ENCODE results near the gene TEX9. TPM values are rescaled to one million over a fixed set of nuclear protein-coding genes. Genes with fewer than 3 reads are reported as not detected.

The TEX9 gene
- total RNA-seq, 4 donors from 2014 or later = 1.8 to 19.2 (median 5.6) TPM

- Histone ChIP-seq H3K9me3 (peaks cover 0 to 6% of the 10 kb centered on the region in 2 donors), H3K36me3 (no peaks in the 10 kb centered on the region), H3K27ac (no peak overlapping the region), H3K27me3 (no peaks in the 10 kb centered on the region), H3K4me3 (no peak overlapping the region), H3K4me1 (peaks cover 0 to 6% (median 3%) of the 10 kb centered on the region in 4 donors)
- in situ Hi-C loops (cut with MboI; ENCODE audit: low pct_ligation_motif_present in 1 of 4, low pct_unique_long_range_greater_than_20kb in 1 of 4, low sequenced_read_pairs in 3 of 4) (no loop called here), intact Hi-C loops (cut with DNase I; ENCODE audit: low total_unique reads) (no loop called here)
- 73 to 84% methylated on average over 2 of the region's 2 CpGs for WGBS, 2 donors (ENCODE audit: low coverage in 1 of 2)
- DNase-seq = no peak
- TF ChIP-seq POLR2AphosphoS5 (IDR thresholded peaks at IDR 0.05) (no peak), POLR2A (IDR thresholded peaks at IDR 0.05) (no peak)
- TF ChIP-seq, protein P1, sequence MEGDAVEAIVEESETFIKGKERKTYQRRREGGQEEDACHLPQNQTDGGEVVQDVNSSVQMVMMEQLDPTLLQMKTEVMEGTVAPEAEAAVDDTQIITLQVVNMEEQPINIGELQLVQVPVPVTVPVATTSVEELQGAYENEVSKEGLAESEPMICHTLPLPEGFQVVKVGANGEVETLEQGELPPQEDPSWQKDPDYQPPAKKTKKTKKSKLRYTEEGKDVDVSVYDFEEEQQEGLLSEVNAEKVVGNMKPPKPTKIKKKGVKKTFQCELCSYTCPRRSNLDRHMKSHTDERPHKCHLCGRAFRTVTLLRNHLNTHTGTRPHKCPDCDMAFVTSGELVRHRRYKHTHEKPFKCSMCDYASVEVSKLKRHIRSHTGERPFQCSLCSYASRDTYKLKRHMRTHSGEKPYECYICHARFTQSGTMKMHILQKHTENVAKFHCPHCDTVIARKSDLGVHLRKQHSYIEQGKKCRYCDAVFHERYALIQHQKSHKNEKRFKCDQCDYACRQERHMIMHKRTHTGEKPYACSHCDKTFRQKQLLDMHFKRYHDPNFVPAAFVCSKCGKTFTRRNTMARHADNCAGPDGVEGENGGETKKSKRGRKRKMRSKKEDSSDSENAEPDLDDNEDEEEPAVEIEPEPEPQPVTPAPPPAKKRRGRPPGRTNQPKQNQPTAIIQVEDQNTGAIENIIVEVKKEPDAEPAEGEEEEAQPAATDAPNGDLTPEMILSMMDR (IDR thresholded peaks at IDR 0.05) = no peak
These were observed 42.8 kb upstream of the TEX9 start for GRCh38 chr15:56322444-56322843.

DNA sequence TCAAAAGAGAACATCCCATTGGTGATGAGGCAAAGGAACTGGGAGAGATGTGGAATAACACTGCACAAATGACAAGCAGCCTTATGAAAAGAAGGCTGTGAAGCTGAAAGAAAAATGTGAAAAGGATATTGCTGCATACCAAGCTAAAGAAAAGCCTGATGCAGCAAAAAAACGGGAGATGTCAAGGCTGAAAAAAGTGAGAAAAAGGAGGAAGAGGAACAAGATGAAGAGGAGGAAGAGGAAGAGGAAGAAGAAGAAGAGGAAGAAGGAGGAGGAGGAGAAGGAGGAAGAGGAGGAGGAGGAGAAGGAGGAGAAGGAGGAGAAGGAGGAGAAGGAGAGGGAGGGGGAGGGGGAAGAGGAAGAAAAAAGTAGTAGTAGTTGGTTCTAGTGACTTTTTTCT, 41.8 kb upstream of the TEX9 start:
- Histone ChIP-seq H3K9me3 (no peaks in the 10 kb centered on the region), H3K4me1 (peaks cover 0 to 6% (median 3%) of the 10 kb centered on the region in 4 donors), H3K27me3 (no peaks in the 10 kb centered on the region), H3K36me3 (no peaks in the 10 kb centered on the region), H3K4me3 (no peak overlapping the region), H3K27ac (no peak overlapping the region)
- intact Hi-C loops (cut with DNase I; ENCODE audit: low total_unique reads) (no loop called here), in situ Hi-C loops (cut with MboI; ENCODE audit: low pct_ligation_motif_present in 1 of 4, low pct_unique_long_range_greater_than_20kb in 1 of 4, low sequenced_read_pairs in 3 of 4) (no loop called here)
- WGBS, 2 donors (ENCODE audit: low coverage in 1 of 2) = 11 to 61% methylated on average over 1 of the region's 1 CpG
- TF ChIP-seq, protein P1 (IDR thresholded peaks at IDR 0.05) = no peak
- TF ChIP-seq POLR2AphosphoS5 (IDR thresholded peaks at IDR 0.05) (no peak), POLR2A (IDR thresholded peaks at IDR 0.05) (no peak)
- DNase-seq = no peak

- H3K4me3 ChIP-seq = no peak overlapping the region
- H3K9me3 ChIP-seq = no peaks in the 10 kb centered on the region
- 68 to 79% methylated on average over 3 of the region's 3 CpGs for WGBS, 2 donors (ENCODE audit: low coverage in 1 of 2)
- H3K36me3 ChIP-seq = no peaks in the 10 kb centered on the region
- no peak for DNase-seq
- no peak overlapping the region for H3K27ac ChIP-seq
- no peaks in the 10 kb centered on the region for H3K27me3 ChIP-seq
- in situ Hi-C loops (cut with MboI; ENCODE audit: low pct_ligation_motif_present in 1 of 4, low pct_unique_long_range_greater_than_20kb in 1 of 4, low sequenced_read_pairs in 3 of 4) (no loop called here), intact Hi-C loops (cut with DNase I; ENCODE audit: low total_unique reads) (no loop called here)
- TF ChIP-seq EP300 (IDR thresholded peaks at IDR 0.05; ENCODE audit: low read depth) = no peak
- no peak for TF ChIP-seq POLR2AphosphoS5 (IDR thresholded peaks at IDR 0.05)
- TF ChIP-seq, protein P1 (IDR thresholded peaks at IDR 0.05) = no peak
- TF ChIP-seq POLR2A (IDR thresholded peaks at IDR 0.05) = no peak
- H3K4me1 ChIP-seq = peaks cover 0 to 4% (median 1%) of the 10 kb centered on the region in 4 donors
These were observed 40.0 kb upstream of the TEX9 start for GRCh38 chr15:56325186-56325585.

GRCh38 chr15:56327721-56328502, 37.3 kb upstream of the TEX9 start:
- DNase-seq = no peak
- no peaks in the 10 kb centered on the region for H3K4me1 ChIP-seq
- whole genome bisulfite sequencing, 2 donors (ENCODE audit: low coverage in 1 of 2) = 91% methylated on average over 6 of the region's 6 CpGs; no CpG with 5 or more reads in 1 of the 2 donors
- intact Hi-C loops (cut with DNase I; ENCODE audit: low total_unique reads) (no loop called here), in situ Hi-C loops (cut with MboI; ENCODE audit: low pct_ligation_motif_present in 1 of 4, low pct_unique_long_range_greater_than_20kb in 1 of 4, low sequenced_read_pairs in 3 of 4) (no loop called here)
- no peak for TF ChIP-seq EP300 (IDR thresholded peaks at IDR 0.05; ENCODE audit: low read depth)
- TF ChIP-seq POLR2AphosphoS5 (IDR thresholded peaks at IDR 0.05) = no peak
- TF ChIP-seq, protein P1 (IDR thresholded peaks at IDR 0.05) = no peak
- no peak for TF ChIP-seq POLR2A (IDR thresholded peaks at IDR 0.05)
- H3K27ac ChIP-seq = no peak overlapping the region
- no peaks in the 10 kb centered on the region for H3K27me3 ChIP-seq
- H3K9me3 ChIP-seq = no peaks in the 10 kb centered on the region
- no peaks in the 10 kb centered on the region for H3K36me3 ChIP-seq
- H3K4me3 ChIP-seq = no peak overlapping the region

Data from transverse colon (tissue), 4 donors.